Caki2 (cell line): ENCODE measurements around the gene RSPO1. TPM values are rescaled to one million over a fixed set of nuclear protein-coding genes. Genes with fewer than 3 reads are reported as not detected.
A peak's percentile ranks its signal among the peaks of the same experiment; 100 is the strongest.
"Not testable (repeated sequence)": the region's sequence is repeated elsewhere in the genome, so short reads cannot be mapped to it uniquely, and the experiment has no call there.

Experiments used
- DNase-seq: peaks from one replicate; pipeline ENCODE4 v3.0.0-alpha.2; 2015; ENCODE audit warnings: low read depth
- in situ Hi-C: cut with HindIII; loops from 2 replicates; pipeline ENCODE4 v1.10.0; 2016; ENCODE audit warnings: low sequenced_read_pairs, low pct_unique_long_range_greater_than_20kb, mixed read lengths
- total RNA-seq: library from RNA; depleted of rRNA; stranded (reverse); fragments of >200 nt; shearing (Covaris generic); gene quantifications from 2 replicates; pipeline ENCODE4 v1.2.3, GENCODE V29; 2014; ENCODE audit warnings: low replicate concordance; rRNA removed

Gene RSPO1
- total RNA-seq = not detected in 2 replicates

GRCh38 chr1:37634244-37634991 lies at the start of gene RSPO1:
Gene RSPO1 (minus strand): TSS chr1:37634892. CDS start chr1:37629661, 5,231 bp downstream.
- in situ Hi-C loops = no loop called here
- peak; percentile 3 for DNase-seq

- in situ Hi-C loops, DNase-seq: not testable (repeated sequence)
Measured at GRCh38 chr1:37684182-37684581, 49.5 kb upstream of the RSPO1 start.

- DNase-seq = peak; percentile 47
- in situ Hi-C loops = no loop called here
Measured at GRCh38 chr1:37682334-37682987, 47.8 kb upstream of the RSPO1 start.

GRCh38 chr1:37680933-37681332 lies 46.2 kb upstream of the RSPO1 start:
- in situ Hi-C loops = no loop called here

GRCh38 chr1:37677808-37678207 lies 43.1 kb upstream of the RSPO1 start:
- in situ Hi-C loops = no loop called here
- DNase-seq = no peak

More at GRCh38 chr1:37680933-37681332, 46.2 kb upstream of the RSPO1 start:
- DNase-seq = no peak

GRCh38 chr1:37677143-37677439 lies 42.4 kb upstream of the RSPO1 start:
- in situ Hi-C loops = no loop called here
- DNase-seq = no peak

GRCh38 chr1:37676281-37677142 lies 41.8 kb upstream of the RSPO1 start:
- no peak for DNase-seq
- in situ Hi-C loops = no loop called here

- in situ Hi-C loops = no loop called here
- no peak for DNase-seq
Measured at GRCh38 chr1:37673920-37674319, 39.2 kb upstream of the RSPO1 start.

GRCh38 chr1:37672136-37672870 lies 37.6 kb upstream of the RSPO1 start:
- in situ Hi-C loops = no loop called here

GRCh38 chr1:37671261-37671660 lies 36.6 kb upstream of the RSPO1 start:
- no peak for DNase-seq
- in situ Hi-C loops = no loop called here

More at GRCh38 chr1:37672136-37672870, 37.6 kb upstream of the RSPO1 start:
- DNase-seq = no peak

GRCh38 chr1:37670133-37670532 lies 35.4 kb upstream of the RSPO1 start:
- in situ Hi-C loops = no loop called here
- no peak for DNase-seq

GRCh38 chr1:37667023-37667671 lies 32.5 kb upstream of the RSPO1 start:
- in situ Hi-C loops = no loop called here
- DNase-seq = no peak

- in situ Hi-C loops = no loop called here
- no peak for DNase-seq
Measured at GRCh38 chr1:37666241-37666867, 31.7 kb upstream of the RSPO1 start.

- in situ Hi-C loops = no loop called here
- DNase-seq = no peak
Measured at GRCh38 chr1:37663426-37664000, 28.8 kb upstream of the RSPO1 start.

- in situ Hi-C loops = no loop called here
- no peak for DNase-seq
Measured at GRCh38 chr1:37662031-37662755, 27.5 kb upstream of the RSPO1 start.

- DNase-seq = no peak
- in situ Hi-C loops = no loop called here
Measured at GRCh38 chr1:37661401-37661800, 26.7 kb upstream of the RSPO1 start.

- DNase-seq = no peak
- in situ Hi-C loops = no loop called here
Measured at GRCh38 chr1:37660664-37661063, 26.0 kb upstream of the RSPO1 start.
